GM18520 (cell line): ENCODE data around the gene GATAD2B.
"Not testable (repeated sequence)": the region's sequence is repeated elsewhere in the genome, so short reads cannot be mapped to it uniquely, and the experiment has no call there.

Experiments
- ATAC-seq: cut with Tn5 transposase; IDR thresholded peaks from one replicate; pipeline ENCODE4 v1.9.1; 2021; ENCODE audit not compliant: unreplicated experiment

The GATAD2B gene

GRCh38 chr1:153891042-153891441 is 31.7 kb downstream of the GATAD2B start:
- ATAC-seq: not testable (repeated sequence)

- ATAC-seq: no peak
Observed at GRCh38 chr1:153888533-153888932, 34.2 kb downstream of the GATAD2B start.

DNA sequence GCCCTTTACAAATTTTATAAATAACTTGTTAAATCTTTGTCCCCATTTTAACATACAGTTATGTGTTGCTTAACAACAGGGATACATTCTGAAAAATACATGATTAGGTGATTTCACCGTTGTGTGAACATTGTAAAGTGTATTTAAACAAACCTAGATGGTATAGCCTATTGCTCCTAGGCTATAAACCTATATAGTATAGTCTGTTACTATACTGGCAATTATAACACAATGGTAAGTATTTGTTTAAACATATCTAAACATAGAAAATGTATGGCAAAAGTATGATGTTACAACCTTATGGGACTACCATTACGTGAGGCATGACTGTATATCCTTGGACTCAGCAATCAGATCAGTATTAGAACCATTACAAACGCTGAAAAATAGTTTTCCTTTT is 36.6 kb downstream of the GATAD2B start:
- ATAC-seq: no peak

DNA sequence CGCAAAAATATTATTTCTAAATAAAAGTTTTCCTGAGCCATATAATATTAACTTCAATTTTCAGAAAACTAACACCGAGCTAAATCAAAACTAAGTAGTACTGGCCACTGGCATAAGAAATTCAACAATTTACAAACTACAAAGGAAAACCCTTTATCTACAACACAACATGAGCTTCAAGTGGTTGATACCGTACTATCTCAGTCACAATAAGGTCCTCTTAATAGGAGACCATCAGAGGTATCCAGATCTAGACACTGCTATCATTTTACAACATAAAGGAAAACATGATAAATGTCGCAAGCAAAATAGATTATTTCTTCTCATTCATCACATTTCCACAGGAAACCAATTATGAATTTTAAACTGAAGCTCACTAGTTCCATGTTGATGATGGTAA is 39.5 kb downstream of the GATAD2B start:
- ATAC-seq: no peak

DNA sequence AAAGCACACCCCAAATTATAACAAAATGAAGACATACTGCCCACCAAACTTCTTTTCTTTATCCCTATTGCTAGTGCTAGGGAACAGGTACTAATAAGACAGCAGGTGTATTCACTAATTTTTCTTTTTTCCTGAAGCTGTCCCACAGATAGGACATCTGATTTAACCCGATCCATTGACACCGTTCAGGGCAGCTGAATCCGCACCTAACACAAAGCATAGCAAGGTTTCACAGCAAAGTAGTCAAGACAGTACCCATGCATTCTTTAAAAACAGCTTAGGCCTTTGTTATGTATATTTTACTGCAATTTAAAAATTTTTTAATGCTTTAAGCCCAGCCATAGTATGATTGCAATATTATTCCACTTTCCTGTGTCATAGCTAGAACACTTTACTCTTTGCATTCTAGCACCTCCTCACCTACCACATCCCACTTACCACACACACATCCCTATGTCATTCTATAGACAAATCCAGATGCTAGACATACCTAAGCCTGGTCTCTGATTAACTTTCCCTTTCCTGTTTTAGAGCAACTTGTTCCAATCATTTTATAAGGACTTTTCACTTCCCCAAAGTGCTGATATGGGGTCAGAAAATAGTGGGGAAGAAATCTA is 40.4 kb downstream of the GATAD2B start:
- ATAC-seq: no peak

DNA sequence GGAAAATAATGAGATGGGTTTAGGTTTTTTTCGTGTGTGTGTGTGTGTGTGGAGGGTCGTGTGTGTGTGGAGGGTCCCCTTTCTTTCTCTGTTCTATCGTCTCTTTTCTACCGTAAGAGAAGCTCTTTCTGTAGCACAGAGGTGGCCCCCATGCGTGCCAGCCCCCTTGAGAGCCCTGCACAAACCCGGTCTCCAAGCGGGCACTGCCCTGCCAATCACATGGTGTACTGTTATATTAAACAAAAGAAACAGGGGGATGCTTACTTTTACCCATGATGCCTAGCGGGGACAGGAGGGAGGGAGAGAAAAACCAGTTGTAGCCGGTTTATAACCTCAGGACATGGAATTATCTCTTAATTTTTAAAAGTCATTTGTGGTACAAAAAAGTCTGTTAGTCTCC is 41.0 kb downstream of the GATAD2B start:
- no peak for ATAC-seq

GRCh38 chr1:153880962-153881361 is 41.8 kb downstream of the GATAD2B start:
- no peak for ATAC-seq

DNA sequence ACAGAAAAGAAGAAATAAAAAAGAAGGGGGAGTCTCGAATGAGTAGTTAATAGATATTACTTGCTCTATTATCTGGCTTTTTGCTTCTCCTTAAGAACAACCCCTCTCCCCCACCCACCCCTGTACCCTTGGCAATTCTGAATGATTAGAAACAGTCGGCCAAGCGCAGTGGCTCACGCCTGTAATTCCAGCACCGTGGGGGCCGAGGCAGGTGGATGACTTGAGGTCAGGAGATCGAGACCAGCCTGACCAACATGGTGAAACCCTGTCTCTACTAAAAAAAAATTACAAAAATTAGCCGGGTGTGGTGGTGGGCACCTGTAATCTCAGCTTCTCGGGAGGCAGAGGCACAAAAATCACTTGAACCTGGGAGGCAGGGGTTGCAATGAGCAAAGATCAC is 42.7 kb downstream of the GATAD2B start:
- ATAC-seq: no peak

GRCh38 chr1:153877112-153877511 is 45.7 kb downstream of the GATAD2B start:
- ATAC-seq: no peak

GRCh38 chr1:153872934-153873333 is 49.8 kb downstream of the GATAD2B start:
- ATAC-seq: no peak

- ATAC-seq: no peak
Observed at GRCh38 chr1:153872331-153872730, 50.4 kb downstream of the GATAD2B start.

- no peak for ATAC-seq
Observed at GRCh38 chr1:153869486-153869885, 53.3 kb downstream of the GATAD2B start.

- ATAC-seq: no peak
Observed at GRCh38 chr1:153866045-153866850, 56.5 kb downstream of the GATAD2B start.

DNA sequence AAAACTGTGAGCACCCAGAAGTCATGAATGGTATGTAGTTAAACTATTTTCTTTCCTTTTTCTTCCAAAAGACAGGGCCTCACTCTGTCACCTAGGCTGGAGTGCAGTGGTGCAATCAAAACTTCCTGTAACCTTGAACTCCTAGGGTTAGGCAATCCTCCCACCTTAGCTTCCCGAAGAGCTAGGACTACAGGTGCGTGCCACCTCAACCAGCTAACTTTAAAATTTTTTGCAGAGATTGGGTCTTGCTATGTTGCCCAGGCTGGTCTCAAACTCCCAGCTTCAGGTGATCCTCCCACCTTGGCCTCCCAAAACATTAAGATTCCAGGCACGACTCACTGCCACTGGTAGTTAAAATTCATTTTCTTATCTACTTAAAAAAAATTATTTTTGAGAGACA is 62.5 kb downstream of the GATAD2B start:
- no peak for ATAC-seq

GRCh38 chr1:153857505-153857904 is 65.3 kb downstream of the GATAD2B start:
- ATAC-seq: no peak

GRCh38 chr1:153856763-153857162 is 66.0 kb downstream of the GATAD2B start:
- ATAC-seq: no peak

- ATAC-seq: no peak
Observed at GRCh38 chr1:153852170-153852569, 70.6 kb downstream of the GATAD2B start.

GRCh38 chr1:153849487-153850185 is 73.1 kb downstream of the GATAD2B start:
- ATAC-seq: peak; percentile 56

DNA sequence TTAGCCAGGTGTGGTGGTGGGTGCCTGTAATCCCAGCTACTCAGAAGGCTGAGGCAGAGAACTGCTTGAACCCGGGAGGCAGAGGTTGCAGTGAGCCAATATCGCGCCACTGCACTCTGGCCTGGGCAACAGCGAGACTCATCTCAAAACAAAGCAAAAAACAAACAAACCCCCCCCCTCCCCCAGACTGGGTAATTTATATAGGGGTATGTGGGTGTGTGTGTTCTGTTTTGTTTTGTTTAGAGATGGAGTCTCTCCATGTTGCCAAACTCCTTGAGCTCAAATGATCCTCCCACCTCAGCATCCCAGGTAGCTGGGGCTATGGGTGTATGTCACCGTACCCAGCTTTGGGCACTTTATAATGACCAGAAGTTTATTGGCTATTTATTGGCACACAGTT is 74.0 kb downstream of the GATAD2B start:
- no peak for ATAC-seq

GRCh38 chr1:153845158-153845557 is 77.6 kb downstream of the GATAD2B start:
- no peak for ATAC-seq

DNA sequence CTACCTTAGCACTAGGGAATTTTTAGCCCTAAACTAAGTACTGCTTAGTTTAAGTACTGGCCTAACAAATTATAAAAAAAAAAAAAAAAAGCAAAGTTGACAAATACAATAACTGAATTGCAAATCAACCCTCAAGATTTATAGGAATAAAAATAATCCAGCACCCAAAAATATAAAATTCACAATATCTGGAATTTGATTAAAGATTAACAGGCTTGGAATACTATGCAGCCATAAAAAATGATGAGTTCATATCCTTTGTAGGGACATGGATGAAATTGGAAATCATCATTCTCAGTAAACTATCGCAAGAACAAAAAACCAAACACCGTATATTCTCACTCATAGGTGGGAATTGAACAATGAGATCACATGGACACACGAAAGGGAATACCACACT is 78.4 kb downstream of the GATAD2B start:
- ATAC-seq: not testable (repeated sequence)

DNA sequence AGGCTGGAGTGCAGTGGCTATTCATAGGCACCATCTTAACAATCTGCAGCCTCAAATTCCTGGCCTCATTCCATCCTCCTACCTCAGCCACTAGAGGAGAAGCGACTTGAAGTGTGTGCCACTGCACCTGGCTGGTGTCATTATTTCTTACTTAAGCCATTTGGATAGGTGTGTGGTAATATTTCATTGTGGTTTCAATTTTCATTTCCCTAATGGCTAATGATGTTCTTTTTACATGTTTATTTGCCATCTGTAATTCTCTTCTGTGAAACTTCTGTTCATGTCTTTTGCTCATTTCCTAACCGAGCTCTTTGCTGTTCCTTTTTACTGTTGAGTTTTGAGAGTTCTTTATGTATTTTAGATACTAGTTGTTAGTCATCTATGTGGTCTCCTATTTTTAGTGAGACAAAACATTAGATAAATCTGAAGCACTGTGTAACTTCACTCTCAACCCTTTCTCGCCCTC is 80.7 kb downstream of the GATAD2B start:
- peak; percentile 62 for ATAC-seq
